GM12865 (cell line): Measurements from ENCODE around the gene SEPTIN11.

Experiments
- DNase-seq: peaks from one replicate; pipeline ENCODE4 v3.0.0; 2010; ENCODE audit warnings: low read depth
- H3K4me3 ChIP-seq: 2 replicates; pipeline ENCODE4 v1.5.1; 2011; ENCODE audit warnings: mild to moderate bottlenecking, low read depth, low read length, control low read depth
- CTCF ChIP-seq: IDR thresholded peaks from 2 replicates; pipeline ENCODE4 v1.5.1; 2011; ENCODE audit warnings: low read length, control low read depth, low read depth, inconsistent platforms; ENCODE audit not compliant: insufficient read depth; ENCODE audit errors: missing control alignments

SEPTIN11 gene

GRCh38 chr4:76923619-76924357 is 25.8 kb upstream of the SEPTIN11 start:
- no peak for TF ChIP-seq CTCF
- DNase-seq = no peak
- H3K4me3 ChIP-seq = no peak overlapping the region

GRCh38 chr4:76926841-76927240 is 22.7 kb upstream of the SEPTIN11 start:
- no peak for TF ChIP-seq CTCF
- DNase-seq = no peak
- H3K4me3 ChIP-seq = no peak overlapping the region

- DNase-seq = no peak
- no peak overlapping the region for H3K4me3 ChIP-seq
- no peak for TF ChIP-seq CTCF
Observed at GRCh38 chr4:76930685-76931084, 18.9 kb upstream of the SEPTIN11 start.

GRCh38 chr4:76931087-76931486 is 18.5 kb upstream of the SEPTIN11 start:
- no peak overlapping the region for H3K4me3 ChIP-seq
- no peak for DNase-seq
- TF ChIP-seq CTCF = no peak

GRCh38 chr4:76931576-76932276 is 17.8 kb upstream of the SEPTIN11 start:
- H3K4me3 ChIP-seq = no peak overlapping the region
- DNase-seq = no peak
- no peak for TF ChIP-seq CTCF

GRCh38 chr4:76939184-76939583 is 10.4 kb upstream of the SEPTIN11 start:
- no peak for TF ChIP-seq CTCF
- DNase-seq = no peak
- H3K4me3 ChIP-seq = no peak overlapping the region

GRCh38 chr4:76943129-76943620 is 6.4 kb upstream of the SEPTIN11 start:
- H3K4me3 ChIP-seq = no peak overlapping the region
- TF ChIP-seq CTCF = no peak
- no peak for DNase-seq
